SK-N-SH treated with all-trans-retinoic acid at 6 μM for 48 hours (cell line): ENCODE results near the gene CHIC2.
"Not testable (repeated sequence)": the region's sequence is repeated elsewhere in the genome, so short reads cannot be mapped to it uniquely, and the experiment has no call there.

Experiments
- ATAC-seq: fragments of 200-7000 bp; cut with Tn5 transposase; 3 replicates; pipeline ENCODE4 v1.9.1; 2020; ENCODE audit warnings: mild to moderate bottlenecking, moderate library complexity
- BACH2 ChIP-seq: fragments of 250-450 bp; sonication (Bioruptor Pico); IDR thresholded peaks from 2 replicates; pipeline ENCODE4 v1.9.0; 2021; ENCODE audit warnings: mild to moderate bottlenecking, borderline replicate concordance
- CSDC2 ChIP-seq: fragments of 250-450 bp; sonication (Bioruptor Pico); IDR thresholded peaks from 2 replicates; pipeline ENCODE4 v1.5.0; 2020; ENCODE audit warnings: mild to moderate bottlenecking, moderate library complexity
- GLIS3 ChIP-seq: fragments of 250-450 bp; sonication (Bioruptor Pico); IDR thresholded peaks from 2 replicates; pipeline ENCODE4 v1.5.0; 2020; ENCODE audit warnings: mild to moderate bottlenecking, moderate library complexity
- ISL1 ChIP-seq: fragments of 250-450 bp; sonication (Bioruptor Pico); IDR thresholded peaks from 2 replicates; pipeline ENCODE4 v2.1.2; 2022; ENCODE audit warnings: mild to moderate bottlenecking, moderate library complexity
- OSR1 ChIP-seq: fragments of 250-450 bp; sonication (Bioruptor Pico); IDR thresholded peaks from 2 replicates; pipeline ENCODE4 v1.8.0; 2022; ENCODE audit warnings: moderate library complexity, mild to moderate bottlenecking, inconsistent platforms
- PPARA ChIP-seq: fragments of 250-450 bp; sonication (Bioruptor Pico); IDR thresholded peaks from 2 replicates; pipeline ENCODE4 v1.5.0; 2020; ENCODE audit warnings: mild to moderate bottlenecking, borderline replicate concordance
- RARB ChIP-seq: fragments of 250-450 bp; sonication (Bioruptor Pico); IDR thresholded peaks from 2 replicates; pipeline ENCODE4 v1.8.0; 2021; ENCODE audit warnings: mild to moderate bottlenecking, moderate library complexity
- SNAI2 ChIP-seq: fragments of 250-450 bp; sonication (Bioruptor Pico); IDR thresholded peaks from 2 replicates; pipeline ENCODE4 v1.5.0; 2020; ENCODE audit warnings: mild to moderate bottlenecking, moderate library complexity
- TCF4 ChIP-seq: fragments of 250-450 bp; sonication (Bioruptor Pico); IDR thresholded peaks from 2 replicates; pipeline ENCODE4 v1.8.0; 2021; ENCODE audit warnings: mild to moderate bottlenecking, moderate library complexity, borderline replicate concordance
- TOX ChIP-seq: fragments of 250-450 bp; sonication (Bioruptor Pico); IDR thresholded peaks from 2 replicates; pipeline ENCODE4 v1.8.0; 2021; ENCODE audit warnings: mild to moderate bottlenecking, moderate library complexity, borderline replicate concordance
- ZC3H10 ChIP-seq: fragments of 250-450 bp; sonication (Bioruptor Pico); IDR thresholded peaks from 2 replicates; pipeline ENCODE4 v1.5.1; 2021; ENCODE audit warnings: mild to moderate bottlenecking, moderate library complexity
- ZFP3 ChIP-seq: fragments of 250-450 bp; sonication (Bioruptor Pico); IDR thresholded peaks from 2 replicates; pipeline ENCODE4 v1.5.0; 2020; ENCODE audit warnings: mild to moderate bottlenecking, moderate library complexity
- ZFP30 ChIP-seq: fragments of 450-650 bp; formaldehyde crosslinking; IDR thresholded peaks from 2 replicates; pipeline ENCODE4 v1.5.0; 2022; ENCODE audit warnings: mild to moderate bottlenecking, moderate library complexity
- ZNF565 ChIP-seq: fragments of 450-650 bp; formaldehyde crosslinking; conservative IDR thresholded peaks from 2 replicates; pipeline ENCODE4 v1.5.0; 2020; ENCODE audit warnings: low read depth, mild to moderate bottlenecking, moderate library complexity
- ZNF70 ChIP-seq: fragments of 450-650 bp; formaldehyde crosslinking; IDR thresholded peaks from 2 replicates; pipeline ENCODE4 v1.5.0; 2020; ENCODE audit warnings: mild to moderate bottlenecking, moderate library complexity
- ZNF8 ChIP-seq: fragments of 450-650 bp; formaldehyde crosslinking; IDR thresholded peaks from 2 replicates; pipeline ENCODE4 v1.5.0; 2020; ENCODE audit warnings: mild to moderate bottlenecking, moderate library complexity
- TF ChIP-seq, protein P1 (sequence below): fragments of 250-450 bp; sonication (Bioruptor Pico); IDR thresholded peaks from 2 replicates; pipeline ENCODE4 v1.5.1; 2021; ENCODE audit warnings: mild to moderate bottlenecking, moderate library complexity
- TF ChIP-seq, protein P2 (sequence below): fragments of 250-450 bp; sonication (Bioruptor Pico); IDR thresholded peaks from 2 replicates; pipeline ENCODE4 v1.5.0; 2020; ENCODE audit warnings: mild to moderate bottlenecking, moderate library complexity
- TF ChIP-seq, protein P3 (sequence below): fragments of 250-450 bp; sonication (Bioruptor Pico); IDR thresholded peaks from 2 replicates; pipeline ENCODE4 v1.8.0; 2021; ENCODE audit warnings: low read depth, mild to moderate bottlenecking, moderate library complexity, borderline replicate concordance
- TF ChIP-seq, protein P4 (sequence below): fragments of 250-450 bp; sonication (Bioruptor Pico); IDR thresholded peaks from 2 replicates; pipeline ENCODE4 v1.5.1; 2020; ENCODE audit warnings: low read depth, mild to moderate bottlenecking, moderate library complexity

The CHIC2 gene

DNA sequence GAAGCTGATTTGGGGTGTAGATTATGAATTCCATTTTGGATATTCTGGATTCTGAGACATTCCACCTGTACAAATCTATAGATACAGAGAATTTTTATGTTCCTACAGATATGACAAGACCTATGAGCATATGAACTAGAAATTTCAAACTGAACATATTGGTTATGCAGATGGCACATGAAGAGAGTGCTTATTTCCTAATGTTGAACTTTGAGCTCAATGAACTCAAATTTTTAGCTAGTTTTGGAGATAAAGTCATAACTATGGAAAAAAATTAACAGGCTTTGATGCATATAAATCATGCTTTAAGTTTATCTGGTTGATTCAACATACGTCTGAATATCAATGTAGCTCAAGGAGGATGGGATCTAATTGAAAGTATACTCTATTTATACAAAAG, 8.9 kb downstream of the CHIC2 start (continued):
- no peak for TF ChIP-seq ZNF565
- no peak for TF ChIP-seq SNAI2 (CRISPR knock-in tag)
- TF ChIP-seq BACH2 (CRISPR knock-in tag), result no peak

DNA sequence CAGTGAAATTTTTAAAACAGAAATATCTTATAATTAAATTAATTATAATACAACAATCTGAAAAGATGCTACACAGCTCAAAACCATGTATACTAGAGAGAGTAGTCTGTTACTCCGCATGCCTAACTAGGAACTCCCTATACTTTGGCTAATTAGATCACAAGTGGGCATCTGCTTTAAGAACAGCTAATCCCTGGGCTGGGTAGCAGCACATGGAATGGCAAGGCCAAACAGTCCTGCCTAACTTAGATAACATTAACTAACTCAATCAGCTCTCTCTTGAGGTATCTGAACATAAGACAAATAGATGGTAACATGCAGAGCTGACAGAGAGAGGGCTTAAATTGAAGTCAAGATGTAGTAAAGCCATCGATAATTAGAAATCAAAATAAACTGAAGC, 9.9 kb downstream of the CHIC2 start:
- ATAC-seq, result no peak; the same call in 2 of the 3 replicates

DNA sequence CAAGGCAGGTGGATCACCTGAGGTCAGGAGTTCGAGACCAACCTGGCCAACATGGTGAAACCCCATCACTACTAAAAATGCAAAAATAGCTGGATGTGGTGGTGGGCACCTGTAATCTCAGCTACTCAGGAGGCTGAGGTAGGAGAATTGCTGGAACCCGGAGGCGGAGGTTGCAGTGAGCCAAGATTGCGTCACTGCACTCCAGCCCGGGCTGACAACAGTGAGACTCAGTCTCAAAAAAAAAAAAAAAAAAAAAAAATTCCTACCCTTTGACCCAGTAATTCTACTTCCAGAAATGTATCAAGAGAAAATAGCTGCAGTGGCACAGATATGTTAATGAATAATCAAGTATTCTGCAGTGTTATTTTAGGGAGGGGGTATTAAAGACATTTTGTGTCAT, 11.1 kb downstream of the CHIC2 start:
- ATAC-seq, result not testable (repeated sequence)

More for the DNA sequence above, 9.9 kb downstream of the CHIC2 start:
- TF ChIP-seq, protein P1, sequence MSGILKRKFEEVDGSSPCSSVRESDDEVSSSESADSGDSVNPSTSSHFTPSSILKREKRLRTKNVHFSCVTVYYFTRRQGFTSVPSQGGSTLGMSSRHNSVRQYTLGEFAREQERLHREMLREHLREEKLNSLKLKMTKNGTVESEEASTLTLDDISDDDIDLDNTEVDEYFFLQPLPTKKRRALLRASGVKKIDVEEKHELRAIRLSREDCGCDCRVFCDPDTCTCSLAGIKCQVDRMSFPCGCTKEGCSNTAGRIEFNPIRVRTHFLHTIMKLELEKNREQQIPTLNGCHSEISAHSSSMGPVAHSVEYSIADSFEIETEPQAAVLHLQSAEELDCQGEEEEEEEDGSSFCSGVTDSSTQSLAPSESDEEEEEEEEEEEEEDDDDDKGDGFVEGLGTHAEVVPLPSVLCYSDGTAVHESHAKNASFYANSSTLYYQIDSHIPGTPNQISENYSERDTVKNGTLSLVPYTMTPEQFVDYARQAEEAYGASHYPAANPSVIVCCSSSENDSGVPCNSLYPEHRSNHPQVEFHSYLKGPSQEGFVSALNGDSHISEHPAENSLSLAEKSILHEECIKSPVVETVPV (CRISPR knock-in tag), result no peak
- TF ChIP-seq BACH2 (CRISPR knock-in tag) (no peak), TOX (CRISPR knock-in tag) (no peak), RARB (CRISPR knock-in tag) (no peak), ISL1 (no peak), TCF4 (CRISPR knock-in tag) (no peak), CSDC2 (CRISPR knock-in tag) (no peak), OSR1 (no peak), ZC3H10 (CRISPR knock-in tag) (no peak), PPARA (no peak), ZFP3 (CRISPR knock-in tag) (no peak), ZNF8 (CRISPR knock-in tag) (no peak), ZNF70 (CRISPR knock-in tag) (no peak), SNAI2 (CRISPR knock-in tag) (no peak), GLIS3 (no peak), ZNF565 (no peak)
- TF ChIP-seq, protein P2, sequence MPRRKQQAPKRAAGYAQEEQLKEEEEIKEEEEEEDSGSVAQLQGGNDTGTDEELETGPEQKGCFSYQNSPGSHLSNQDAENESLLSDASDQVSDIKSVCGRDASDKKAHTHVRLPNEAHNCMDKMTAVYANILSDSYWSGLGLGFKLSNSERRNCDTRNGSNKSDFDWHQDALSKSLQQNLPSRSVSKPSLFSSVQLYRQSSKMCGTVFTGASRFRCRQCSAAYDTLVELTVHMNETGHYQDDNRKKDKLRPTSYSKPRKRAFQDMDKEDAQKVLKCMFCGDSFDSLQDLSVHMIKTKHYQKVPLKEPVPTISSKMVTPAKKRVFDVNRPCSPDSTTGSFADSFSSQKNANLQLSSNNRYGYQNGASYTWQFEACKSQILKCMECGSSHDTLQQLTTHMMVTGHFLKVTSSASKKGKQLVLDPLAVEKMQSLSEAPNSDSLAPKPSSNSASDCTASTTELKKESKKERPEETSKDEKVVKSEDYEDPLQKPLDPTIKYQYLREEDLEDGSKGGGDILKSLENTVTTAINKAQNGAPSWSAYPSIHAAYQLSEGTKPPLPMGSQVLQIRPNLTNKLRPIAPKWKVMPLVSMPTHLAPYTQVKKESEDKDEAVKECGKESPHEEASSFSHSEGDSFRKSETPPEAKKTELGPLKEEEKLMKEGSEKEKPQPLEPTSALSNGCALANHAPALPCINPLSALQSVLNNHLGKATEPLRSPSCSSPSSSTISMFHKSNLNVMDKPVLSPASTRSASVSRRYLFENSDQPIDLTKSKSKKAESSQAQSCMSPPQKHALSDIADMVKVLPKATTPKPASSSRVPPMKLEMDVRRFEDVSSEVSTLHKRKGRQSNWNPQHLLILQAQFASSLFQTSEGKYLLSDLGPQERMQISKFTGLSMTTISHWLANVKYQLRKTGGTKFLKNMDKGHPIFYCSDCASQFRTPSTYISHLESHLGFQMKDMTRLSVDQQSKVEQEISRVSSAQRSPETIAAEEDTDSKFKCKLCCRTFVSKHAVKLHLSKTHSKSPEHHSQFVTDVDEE (CRISPR knock-in tag), result no peak
- TF ChIP-seq, protein P3, sequence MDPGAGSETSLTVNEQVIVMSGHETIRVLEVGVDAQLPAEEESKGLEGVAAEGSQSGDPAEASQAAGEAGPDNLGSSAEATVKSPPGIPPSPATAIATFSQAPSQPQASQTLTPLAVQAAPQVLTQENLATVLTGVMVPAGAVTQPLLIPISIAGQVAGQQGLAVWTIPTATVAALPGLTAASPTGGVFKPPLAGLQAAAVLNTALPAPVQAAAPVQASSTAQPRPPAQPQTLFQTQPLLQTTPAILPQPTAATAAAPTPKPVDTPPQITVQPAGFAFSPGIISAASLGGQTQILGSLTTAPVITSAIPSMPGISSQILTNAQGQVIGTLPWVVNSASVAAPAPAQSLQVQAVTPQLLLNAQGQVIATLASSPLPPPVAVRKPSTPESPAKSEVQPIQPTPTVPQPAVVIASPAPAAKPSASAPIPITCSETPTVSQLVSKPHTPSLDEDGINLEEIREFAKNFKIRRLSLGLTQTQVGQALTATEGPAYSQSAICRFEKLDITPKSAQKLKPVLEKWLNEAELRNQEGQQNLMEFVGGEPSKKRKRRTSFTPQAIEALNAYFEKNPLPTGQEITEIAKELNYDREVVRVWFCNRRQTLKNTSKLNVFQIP (CRISPR knock-in tag), result no peak
- TF ChIP-seq, protein P4, sequence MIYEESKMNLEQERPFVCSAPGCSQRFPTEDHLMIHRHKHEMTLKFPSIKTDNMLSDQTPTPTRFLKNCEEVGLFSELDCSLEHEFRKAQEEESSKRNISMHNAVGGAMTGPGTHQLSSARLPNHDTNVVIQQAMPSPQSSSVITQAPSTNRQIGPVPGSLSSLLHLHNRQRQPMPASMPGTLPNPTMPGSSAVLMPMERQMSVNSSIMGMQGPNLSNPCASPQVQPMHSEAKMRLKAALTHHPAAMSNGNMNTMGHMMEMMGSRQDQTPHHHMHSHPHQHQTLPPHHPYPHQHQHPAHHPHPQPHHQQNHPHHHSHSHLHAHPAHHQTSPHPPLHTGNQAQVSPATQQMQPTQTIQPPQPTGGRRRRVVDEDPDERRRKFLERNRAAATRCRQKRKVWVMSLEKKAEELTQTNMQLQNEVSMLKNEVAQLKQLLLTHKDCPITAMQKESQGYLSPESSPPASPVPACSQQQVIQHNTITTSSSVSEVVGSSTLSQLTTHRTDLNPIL (CRISPR knock-in tag), result no peak

DNA sequence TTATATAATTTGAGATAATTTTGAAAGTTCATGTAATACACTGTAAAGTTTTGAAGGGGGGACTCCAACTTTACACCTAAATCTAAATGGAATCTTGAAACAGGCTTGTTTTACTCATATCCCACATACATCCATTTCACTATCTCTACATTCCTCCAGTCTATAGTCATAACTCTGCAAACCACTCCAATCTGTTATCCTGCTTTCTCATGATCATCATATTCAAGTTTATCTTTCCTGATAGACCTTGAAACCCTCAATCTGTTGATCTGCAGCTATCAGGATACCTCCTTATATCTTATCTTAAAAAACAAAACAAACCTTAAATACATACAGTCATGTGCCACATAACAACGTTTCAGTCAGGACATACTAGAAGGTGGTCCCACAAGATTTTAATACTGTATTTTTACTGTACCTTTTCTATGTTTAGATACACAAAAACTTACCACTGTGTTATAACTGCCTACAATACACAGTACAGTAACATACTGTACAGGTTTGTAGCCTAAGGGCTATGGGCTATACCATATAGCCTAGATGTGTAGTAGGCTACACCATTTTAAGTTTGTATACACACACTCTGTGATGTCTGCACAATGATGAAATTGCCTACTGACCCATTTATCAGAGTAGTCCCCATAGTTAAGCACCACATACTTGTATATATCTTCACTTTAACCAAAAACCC, 14.0 kb downstream of the CHIC2 start:
- no peak for TF ChIP-seq ZFP30 (CRISPR knock-in tag)
- no peak for TF ChIP-seq TOX (CRISPR knock-in tag)
- TF ChIP-seq ISL1, result peak; percentile 47; the same call in 1 of the 2 replicates
- TF ChIP-seq, protein P2 (CRISPR knock-in tag), result no peak
- peak; percentile 89 for ATAC-seq

DNA sequence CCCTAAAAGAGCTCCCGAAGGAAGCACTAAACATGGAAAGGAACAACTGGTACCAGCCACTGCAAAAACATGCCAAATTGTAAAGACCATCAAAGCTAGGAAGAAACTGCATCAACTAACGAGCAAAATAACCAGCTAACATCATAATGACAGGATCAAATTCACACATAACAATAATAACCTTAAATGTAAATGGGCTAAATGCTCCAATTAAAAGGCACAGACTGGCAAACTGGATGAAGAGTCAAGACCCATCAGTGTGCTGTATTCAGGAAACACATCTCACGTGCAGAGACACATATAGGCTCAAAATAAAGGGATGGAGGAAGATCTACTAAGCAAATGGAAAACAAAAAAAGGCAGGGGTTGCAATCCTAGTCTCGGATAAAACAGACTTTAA, 20.8 kb downstream of the CHIC2 start:
- ATAC-seq, result not testable (repeated sequence)
